Neural progenitor cell (in vitro differentiated cells): ENCODE measurements around the gene MIPEP.

ENCODE experiments used
- EZH2 ChIP-seq: fragments of 200-600 bp; sonication (generic); IDR thresholded peaks from 2 replicates; pipeline ENCODE4 v1.6.1; 2017; ENCODE audit warnings: antibody characterized with exemption, mild to moderate bottlenecking, moderate library complexity
- TF ChIP-seq, protein P1 (sequence below): fragments of 200-600 bp; sonication (generic); IDR thresholded peaks from 2 replicates; pipeline ENCODE4 v1.5.1; 2017; ENCODE audit warnings: antibody characterized with exemption, mild to moderate bottlenecking

DNA sequence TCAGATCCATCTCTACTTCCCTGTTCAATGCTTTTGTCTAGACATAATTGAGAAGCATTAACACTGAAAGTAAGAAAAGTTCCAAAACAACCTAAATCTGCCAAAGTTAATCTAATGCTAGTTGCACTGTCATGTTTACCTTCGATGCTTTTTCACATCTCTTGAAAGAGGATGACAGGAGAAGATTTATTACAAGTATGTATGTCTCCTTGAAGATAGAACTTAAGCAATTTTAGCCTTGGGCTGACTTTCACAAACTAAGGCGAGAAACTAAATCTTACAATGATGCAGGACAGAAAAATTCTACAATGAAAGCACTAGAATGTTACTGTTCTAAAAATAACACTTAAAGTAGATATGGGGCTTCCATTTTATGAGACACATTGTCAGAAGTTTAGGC lies 64.0 kb downstream of the MIPEP start:
- TF ChIP-seq, protein P1, sequence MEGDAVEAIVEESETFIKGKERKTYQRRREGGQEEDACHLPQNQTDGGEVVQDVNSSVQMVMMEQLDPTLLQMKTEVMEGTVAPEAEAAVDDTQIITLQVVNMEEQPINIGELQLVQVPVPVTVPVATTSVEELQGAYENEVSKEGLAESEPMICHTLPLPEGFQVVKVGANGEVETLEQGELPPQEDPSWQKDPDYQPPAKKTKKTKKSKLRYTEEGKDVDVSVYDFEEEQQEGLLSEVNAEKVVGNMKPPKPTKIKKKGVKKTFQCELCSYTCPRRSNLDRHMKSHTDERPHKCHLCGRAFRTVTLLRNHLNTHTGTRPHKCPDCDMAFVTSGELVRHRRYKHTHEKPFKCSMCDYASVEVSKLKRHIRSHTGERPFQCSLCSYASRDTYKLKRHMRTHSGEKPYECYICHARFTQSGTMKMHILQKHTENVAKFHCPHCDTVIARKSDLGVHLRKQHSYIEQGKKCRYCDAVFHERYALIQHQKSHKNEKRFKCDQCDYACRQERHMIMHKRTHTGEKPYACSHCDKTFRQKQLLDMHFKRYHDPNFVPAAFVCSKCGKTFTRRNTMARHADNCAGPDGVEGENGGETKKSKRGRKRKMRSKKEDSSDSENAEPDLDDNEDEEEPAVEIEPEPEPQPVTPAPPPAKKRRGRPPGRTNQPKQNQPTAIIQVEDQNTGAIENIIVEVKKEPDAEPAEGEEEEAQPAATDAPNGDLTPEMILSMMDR, result no peak
- TF ChIP-seq EZH2, result no peak
